Spleen (tissue), 7 donors: ENCODE measurements around the gene NUP210.

Source experiments
- CTCF ChIP-seq, 11 experiments: fragments of 200-600 bp in 7 of 11; fragments of 450-650 bp in 4 of 11; sonication (generic) in 4 of 11; IDR thresholded peaks in 8 of 11; conservative IDR thresholded peaks in 3 of 11; 1 replicate in 7 of 11; 2 replicates in 4 of 11; pipeline versions ENCODE4 v1.4.0 to v1.8.0; 2016 to 2021; ENCODE audit warnings: antibody characterized with exemption in 11 of 11, inconsistent platforms in 4 of 11, mild to moderate bottlenecking in 1 of 11
- POLR2A ChIP-seq, 3 donors: fragments of 450-650 bp; IDR thresholded peaks; one replicate each; pipeline ENCODE4 v1.5.1; 2017; ENCODE audit warnings: antibody characterized with exemption in 3 of 3, mild to moderate bottlenecking in 1 of 3
- POLR2AphosphoS5 ChIP-seq, 3 donors: sonication (generic); formaldehyde crosslinking; IDR thresholded peaks; one replicate each; pipeline ENCODE4 v1.5.1; 2017; ENCODE audit warnings: antibody characterized with exemption in 3 of 3
- donor health status: DM: no; HTN: no; CAD: no; lungs with moderate emphysema.
- donor health status: DM: no; HTN: no; CAD: no.
- donor health status: DM: no; HTN: no; CAD: no.

- no peak for TF ChIP-seq CTCF (IDR thresholded peaks at IDR 0.05 in 8 of 11, conservative IDR thresholded peaks at IDR 0.05 in 3 of 11)
- no peak for TF ChIP-seq POLR2A (IDR thresholded peaks at IDR 0.05)
- no peak for TF ChIP-seq POLR2AphosphoS5 (IDR thresholded peaks at IDR 0.05)
Measured at GRCh38 chr3:13372656-13373055, 47.5 kb downstream of the NUP210 start.
